HUES48 (cell line): ENCODE results near the gene PSMG2.
A peak's percentile ranks its signal among the peaks of the same experiment; 100 is the strongest.

Experiments
- H3K27ac ChIP-seq: one replicate; pipeline ENCODE4 v1.7.0; 2013; ENCODE audit warnings: low read depth, low read length, inconsistent platforms
- H3K27me3 ChIP-seq: 2 replicates; pipeline ENCODE4 v1.6.1; 2013; ENCODE audit warnings: mild to moderate bottlenecking, low read length; ENCODE audit not compliant: control insufficient read depth, insufficient read depth
- H3K36me3 ChIP-seq: 2 replicates; pipeline ENCODE4 v1.6.1; 2013; ENCODE audit warnings: low read length; ENCODE audit not compliant: control insufficient read depth, insufficient read depth
- H3K4me1 ChIP-seq: 2 replicates; pipeline ENCODE4 v1.6.1; 2013; ENCODE audit warnings: mild to moderate bottlenecking, low read length; ENCODE audit not compliant: control insufficient read depth, insufficient read depth
- H3K4me3 ChIP-seq: 2 replicates; pipeline ENCODE4 v1.5.1; 2013; ENCODE audit warnings: mild to moderate bottlenecking, low read depth, low read length
- H3K9ac ChIP-seq: 2 replicates; pipeline ENCODE4 v1.6.1; 2013; ENCODE audit warnings: mild to moderate bottlenecking, low read depth, low read length, moderate library complexity
- H3K9me3 ChIP-seq: 2 replicates; pipeline ENCODE4 v1.6.1; 2013; ENCODE audit warnings: low read length; ENCODE audit not compliant: control insufficient read depth, insufficient read depth

PSMG2 gene

GRCh38 chr18:12686100-12686499 is 16.7 kb upstream of the PSMG2 start:
- Histone ChIP-seq H3K9ac (no peak overlapping the region), H3K27me3 (no peaks in the 10 kb centered on the region), H3K4me3 (no peak overlapping the region), H3K27ac (no peak overlapping the region), H3K36me3 (peaks cover 42% of the 10 kb centered on the region), H3K4me1 (no peaks in the 10 kb centered on the region), H3K9me3 (no peaks in the 10 kb centered on the region)

- no peaks in the 10 kb centered on the region for H3K9me3 ChIP-seq
- H3K27ac ChIP-seq: no peak overlapping the region
- no peaks in the 10 kb centered on the region for H3K27me3 ChIP-seq
- H3K4me3 ChIP-seq: no peak overlapping the region
- H3K36me3 ChIP-seq: peaks cover 57% of the 10 kb centered on the region
- no peak overlapping the region for H3K9ac ChIP-seq
- H3K4me1 ChIP-seq: no peaks in the 10 kb centered on the region
These were observed 13.5 kb upstream of the PSMG2 start for GRCh38 chr18:12689256-12689850.

DNA sequence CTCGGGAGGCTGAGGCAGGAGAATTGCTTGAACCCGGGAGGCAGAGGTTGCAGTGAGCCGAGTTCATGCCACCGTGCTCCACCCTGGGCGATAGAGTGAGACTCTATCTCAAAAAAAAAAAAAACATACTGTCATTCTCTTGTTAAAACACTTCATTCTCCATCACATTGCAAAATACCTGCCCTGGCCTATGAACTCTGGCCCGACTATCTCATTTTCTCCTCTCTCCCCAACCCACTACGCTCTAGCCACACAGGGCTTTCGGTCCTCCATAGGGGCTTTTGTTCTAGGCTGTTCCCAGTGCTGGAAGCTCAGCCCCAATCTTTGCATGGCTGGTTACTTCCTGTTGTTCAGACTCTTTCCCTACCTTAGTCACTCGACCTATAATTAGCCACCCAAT is 10.6 kb upstream of the PSMG2 start:
- Histone ChIP-seq H3K27me3 (no peaks in the 10 kb centered on the region), H3K4me3 (no peak overlapping the region), H3K4me1 (no peaks in the 10 kb centered on the region), H3K9ac (no peak overlapping the region), H3K9me3 (no peaks in the 10 kb centered on the region), H3K27ac (no peak overlapping the region), H3K36me3 (peaks cover 60% of the 10 kb centered on the region)

GRCh38 chr18:12694032-12694431 is 8.8 kb upstream of the PSMG2 start:
- Histone ChIP-seq H3K27me3 (no peaks in the 10 kb centered on the region), H3K4me1 (no peaks in the 10 kb centered on the region), H3K4me3 (no peak overlapping the region), H3K9me3 (no peaks in the 10 kb centered on the region), H3K27ac (no peak overlapping the region), H3K9ac (no peak overlapping the region), H3K36me3 (peaks cover 78% of the 10 kb centered on the region)

GRCh38 chr18:12699747-12700146 is 3.1 kb upstream of the PSMG2 start:
- H3K36me3 ChIP-seq: peaks cover 60% of the 10 kb centered on the region
- H3K4me1 ChIP-seq: peaks cover 10% of the 10 kb centered on the region; the same call in 1 of the 2 replicates
- H3K9me3 ChIP-seq: no peaks in the 10 kb centered on the region
- no peaks in the 10 kb centered on the region for H3K27me3 ChIP-seq
- no peak overlapping the region for H3K27ac ChIP-seq
- H3K9ac ChIP-seq: no peak overlapping the region
- H3K4me3 ChIP-seq: no peak overlapping the region

DNA sequence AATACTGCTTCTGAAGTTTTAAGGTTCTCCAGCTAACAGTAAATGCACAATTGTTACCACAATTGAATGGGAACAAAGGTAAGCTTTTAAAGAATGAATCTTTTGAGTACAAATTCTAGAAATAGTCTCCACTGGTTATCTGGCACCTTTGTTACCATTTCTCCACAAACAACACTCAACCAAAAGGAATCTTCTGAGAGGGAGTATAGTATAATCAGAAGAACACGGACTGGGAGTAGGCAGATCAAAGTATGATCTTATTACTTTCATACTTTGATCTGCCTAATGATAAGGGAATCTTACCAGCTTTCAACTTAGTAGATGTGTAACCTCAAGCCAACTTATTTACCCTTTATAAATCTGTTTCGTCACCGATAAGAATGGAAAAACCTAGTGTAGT is 1.7 kb upstream of the PSMG2 start:
- no peaks in the 10 kb centered on the region for H3K27me3 ChIP-seq
- H3K9me3 ChIP-seq: no peaks in the 10 kb centered on the region
- H3K4me3 ChIP-seq: peak overlapping the region; percentile 86
- H3K4me1 ChIP-seq: peaks cover 10% of the 10 kb centered on the region; the same call in 1 of the 2 replicates
- peaks cover 54% of the 10 kb centered on the region for H3K36me3 ChIP-seq
- no peak overlapping the region for H3K27ac ChIP-seq
- no peak overlapping the region for H3K9ac ChIP-seq

GRCh38 chr18:12703096-12703567 is 290 bp downstream of the PSMG2 start:
- Histone ChIP-seq H3K9me3 (no peaks in the 10 kb centered on the region), H3K27me3 (no peaks in the 10 kb centered on the region), H3K36me3 (peaks cover 55% of the 10 kb centered on the region), H3K4me1 (peaks cover 10% of the 10 kb centered on the region; the same call in 1 of the 2 replicates), H3K27ac (peak overlapping the region; percentile 97), H3K9ac (peak overlapping the region; percentile 99), H3K4me3 (peak overlapping the region; percentile 86)

GRCh38 chr18:12703664-12704063 is 822 bp downstream of the PSMG2 start:
- peak overlapping the region; percentile 99 for H3K9ac ChIP-seq
- H3K36me3 ChIP-seq: peaks cover 52% of the 10 kb centered on the region
- H3K4me3 ChIP-seq: peak overlapping the region; percentile 86
- peaks cover 10% of the 10 kb centered on the region; the same call in 1 of the 2 replicates for H3K4me1 ChIP-seq
- H3K27me3 ChIP-seq: no peaks in the 10 kb centered on the region
- peak overlapping the region; percentile 97 for H3K27ac ChIP-seq
- H3K9me3 ChIP-seq: no peaks in the 10 kb centered on the region

DNA sequence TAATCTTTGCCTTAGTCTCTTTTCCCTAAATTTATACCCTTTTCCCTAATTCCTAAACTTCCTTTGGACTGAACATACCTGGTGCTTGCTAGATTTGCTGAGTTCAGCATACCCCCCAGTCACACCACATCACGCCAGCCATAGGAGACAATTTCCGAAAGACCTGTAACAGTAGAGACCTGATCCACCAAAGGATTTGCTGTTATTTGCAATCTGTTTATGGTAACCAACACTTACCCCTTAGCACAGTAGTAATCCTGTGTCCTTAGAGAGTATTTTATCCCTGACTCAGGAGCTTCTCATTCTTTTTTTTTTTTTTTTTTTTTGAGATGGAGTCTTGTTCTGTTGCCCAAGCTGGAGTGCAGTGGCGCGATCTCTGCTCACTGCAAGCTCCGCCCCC is 8.6 kb downstream of the PSMG2 start:
- Histone ChIP-seq H3K9me3 (no peaks in the 10 kb centered on the region), H3K9ac (no peak overlapping the region), H3K4me1 (peaks cover 9% of the 10 kb centered on the region; the same call in 1 of the 2 replicates), H3K36me3 (peaks cover 78% of the 10 kb centered on the region), H3K4me3 (no peak overlapping the region), H3K27ac (no peak overlapping the region), H3K27me3 (no peaks in the 10 kb centered on the region)

DNA sequence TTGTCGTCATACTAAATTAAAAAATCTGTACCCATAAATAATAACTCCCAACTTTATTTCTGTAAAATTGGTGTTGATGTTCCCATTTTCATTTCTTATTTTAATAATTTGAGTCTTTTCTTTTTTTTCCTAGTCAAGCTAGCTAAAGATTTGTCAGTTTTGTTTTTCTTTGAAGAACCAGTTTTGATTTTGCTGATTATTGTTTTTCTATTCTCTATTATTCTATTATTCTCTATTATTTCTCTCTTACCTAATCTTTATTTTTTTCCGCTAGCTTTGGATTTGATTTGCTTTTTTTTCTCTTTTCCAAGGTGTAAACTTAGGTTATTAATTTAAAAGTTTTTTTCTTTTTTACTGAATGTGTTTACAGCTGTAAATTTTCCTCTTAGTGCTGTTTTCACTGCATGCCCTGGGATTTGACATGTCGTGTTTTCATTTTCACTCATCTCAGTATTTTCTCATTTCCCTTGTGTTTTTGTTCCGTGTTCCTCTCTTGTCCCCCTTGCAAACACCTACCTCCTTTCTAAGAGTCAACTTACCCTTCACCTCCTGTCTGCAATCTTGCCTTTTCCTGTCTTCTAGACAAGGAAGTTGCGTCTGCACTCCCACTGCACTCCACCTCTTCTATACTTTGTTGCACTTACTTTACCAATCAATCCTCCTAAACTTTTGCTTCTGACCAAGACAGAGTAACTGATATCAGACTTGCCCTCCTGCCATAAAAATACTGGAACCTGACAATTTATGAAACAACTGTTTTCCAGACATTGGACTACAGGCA is 18.8 kb downstream of the PSMG2 start:
- H3K27ac ChIP-seq: no peak overlapping the region
- no peaks in the 10 kb centered on the region for H3K27me3 ChIP-seq
- H3K4me3 ChIP-seq: no peak overlapping the region
- H3K36me3 ChIP-seq: peaks cover 80% of the 10 kb centered on the region
- no peak overlapping the region for H3K9ac ChIP-seq
- no peaks in the 10 kb centered on the region for H3K4me1 ChIP-seq
- no peaks in the 10 kb centered on the region for H3K9me3 ChIP-seq

- no peak overlapping the region for H3K4me3 ChIP-seq
- no peaks in the 10 kb centered on the region for H3K4me1 ChIP-seq
- no peaks in the 10 kb centered on the region for H3K27me3 ChIP-seq
- peaks cover 73% of the 10 kb centered on the region for H3K36me3 ChIP-seq
- H3K9me3 ChIP-seq: no peaks in the 10 kb centered on the region
- H3K27ac ChIP-seq: no peak overlapping the region
- H3K9ac ChIP-seq: no peak overlapping the region
These were observed 19.9 kb downstream of the PSMG2 start for GRCh38 chr18:12722731-12723130.
